DOHH2 (cell line): ENCODE results near the gene KCNK7.

Experiments used
- EZH2phosphoT487 ChIP-seq: fragments of 200-600 bp; sonication (generic); IDR thresholded peaks from 2 replicates; pipeline ENCODE4 v1.6.1; 2017; ENCODE audit warnings: borderline replicate concordance, mild to moderate bottlenecking, antibody characterized with exemption, low read length, moderate library complexity, mixed read lengths
- TF ChIP-seq, protein P1 (sequence below): fragments of 200-600 bp; sonication (generic); IDR thresholded peaks from one replicate; pipeline ENCODE4 v1.5.1; 2014; ENCODE audit warnings: antibody characterized with exemption, mild to moderate bottlenecking, low read depth, low read length; ENCODE audit not compliant: poor library complexity, severe bottlenecking

DNA sequence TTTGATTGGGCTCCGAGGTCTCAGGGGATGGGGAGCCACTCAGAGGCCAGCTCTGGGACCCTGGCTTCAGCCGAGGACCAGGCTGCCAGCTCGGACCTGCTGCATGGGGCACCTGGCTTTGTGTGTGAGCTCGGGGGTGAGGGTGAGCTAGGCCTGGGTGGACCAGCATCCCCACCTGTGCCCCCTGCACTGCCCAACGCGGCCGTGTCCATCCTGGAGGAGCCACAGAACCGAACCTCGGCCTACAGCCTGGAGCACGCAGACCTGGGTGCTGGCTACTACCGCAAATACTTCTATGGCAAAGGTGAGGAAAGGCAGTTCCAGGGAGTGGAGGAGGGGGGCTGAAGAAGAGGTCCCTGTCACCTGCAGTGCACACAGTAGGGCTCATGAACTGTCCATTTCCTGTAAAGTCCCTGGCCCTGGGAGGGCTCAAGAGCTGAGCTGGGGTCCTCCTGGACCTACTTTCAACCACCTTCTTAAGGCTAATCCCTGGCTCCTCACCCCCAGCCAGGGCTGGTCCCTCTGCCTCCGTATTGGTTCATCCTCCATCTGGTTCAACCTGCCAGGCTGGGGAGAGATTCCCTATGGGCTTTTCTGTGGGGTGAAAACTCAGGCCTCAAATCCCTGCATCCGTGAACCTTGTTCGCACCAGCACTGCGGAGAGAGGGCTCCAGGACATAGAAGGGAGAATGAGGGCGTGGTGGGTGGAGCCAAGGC, 45.9 kb upstream of the KCNK7 start:
- TF ChIP-seq, protein P1, sequence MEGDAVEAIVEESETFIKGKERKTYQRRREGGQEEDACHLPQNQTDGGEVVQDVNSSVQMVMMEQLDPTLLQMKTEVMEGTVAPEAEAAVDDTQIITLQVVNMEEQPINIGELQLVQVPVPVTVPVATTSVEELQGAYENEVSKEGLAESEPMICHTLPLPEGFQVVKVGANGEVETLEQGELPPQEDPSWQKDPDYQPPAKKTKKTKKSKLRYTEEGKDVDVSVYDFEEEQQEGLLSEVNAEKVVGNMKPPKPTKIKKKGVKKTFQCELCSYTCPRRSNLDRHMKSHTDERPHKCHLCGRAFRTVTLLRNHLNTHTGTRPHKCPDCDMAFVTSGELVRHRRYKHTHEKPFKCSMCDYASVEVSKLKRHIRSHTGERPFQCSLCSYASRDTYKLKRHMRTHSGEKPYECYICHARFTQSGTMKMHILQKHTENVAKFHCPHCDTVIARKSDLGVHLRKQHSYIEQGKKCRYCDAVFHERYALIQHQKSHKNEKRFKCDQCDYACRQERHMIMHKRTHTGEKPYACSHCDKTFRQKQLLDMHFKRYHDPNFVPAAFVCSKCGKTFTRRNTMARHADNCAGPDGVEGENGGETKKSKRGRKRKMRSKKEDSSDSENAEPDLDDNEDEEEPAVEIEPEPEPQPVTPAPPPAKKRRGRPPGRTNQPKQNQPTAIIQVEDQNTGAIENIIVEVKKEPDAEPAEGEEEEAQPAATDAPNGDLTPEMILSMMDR = no peak
- no peak for TF ChIP-seq EZH2phosphoT487
